ENCODE measurements around the gene ISG20L2.
"Not testable (repeated sequence)": the region's sequence is repeated elsewhere in the genome, so short reads cannot be mapped to it uniquely, and the experiment has no call there.

Gene ISG20L2

GRCh38 chr1:156766298-156767100 is 37.9 kb upstream of the ISG20L2 start:
- H3K4me1 ChIP-seq (ENCODE audit: control insufficient read depth, insufficient read depth, low read length), result peaks cover 21% of the 10 kb centered on the region

GRCh38 chr1:156765666-156766065 is 37.1 kb upstream of the ISG20L2 start:
- H3K36me3 ChIP-seq (ENCODE audit: control insufficient read depth, insufficient read depth, low read length), result peaks cover 8% of the 10 kb centered on the region
- no peak overlapping the region for H3K9ac ChIP-seq (ENCODE audit: low read depth, low read length)
- peaks cover 21% of the 10 kb centered on the region for H3K4me1 ChIP-seq (ENCODE audit: control insufficient read depth, insufficient read depth, low read length)
- H3K4me3 ChIP-seq (ENCODE audit: low read depth, low read length), result no peak overlapping the region
- no peaks in the 10 kb centered on the region for H3K27me3 ChIP-seq (ENCODE audit: control insufficient read depth, insufficient read depth, low read length)
- H3K27ac ChIP-seq (ENCODE audit: low read depth, low read length), result no peak overlapping the region
- no peaks in the 10 kb centered on the region for H3K9me3 ChIP-seq (ENCODE audit: control insufficient read depth, insufficient read depth, low read length)

More at GRCh38 chr1:156766298-156767100, 37.9 kb upstream of the ISG20L2 start:
- H3K27me3 ChIP-seq (ENCODE audit: control insufficient read depth, insufficient read depth, low read length), result no peaks in the 10 kb centered on the region
- peaks cover 17% of the 10 kb centered on the region for H3K36me3 ChIP-seq (ENCODE audit: control insufficient read depth, insufficient read depth, low read length)
- H3K9me3 ChIP-seq (ENCODE audit: control insufficient read depth, insufficient read depth, low read length), result no peaks in the 10 kb centered on the region
- H3K4me3 ChIP-seq (ENCODE audit: low read depth, low read length), result peak overlapping the region; percentile 74
- peak overlapping the region; percentile 63 for H3K27ac ChIP-seq (ENCODE audit: low read depth, low read length)
- peak overlapping the region; percentile 60 for H3K9ac ChIP-seq (ENCODE audit: low read depth, low read length)

- not testable (repeated sequence) for H3K27ac ChIP-seq (ENCODE audit: low read depth, low read length); H3K36me3 ChIP-seq (ENCODE audit: control insufficient read depth, insufficient read depth, low read length); H3K9me3 ChIP-seq (ENCODE audit: control insufficient read depth, insufficient read depth, low read length); H3K9ac ChIP-seq (ENCODE audit: low read depth, low read length); H3K27me3 ChIP-seq (ENCODE audit: control insufficient read depth, insufficient read depth, low read length); H3K4me3 ChIP-seq (ENCODE audit: low read depth, low read length)
- H3K4me1 ChIP-seq (ENCODE audit: control insufficient read depth, insufficient read depth, low read length), result peaks cover 21% of the 10 kb centered on the region
Observed at GRCh38 chr1:156765136-156765535, 36.6 kb upstream of the ISG20L2 start.

GRCh38 chr1:156760796-156761104 is 32.2 kb upstream of the ISG20L2 start:
- no peaks in the 10 kb centered on the region for H3K9me3 ChIP-seq (ENCODE audit: control insufficient read depth, insufficient read depth, low read length)
- H3K27ac ChIP-seq (ENCODE audit: low read depth, low read length), result no peak overlapping the region
- H3K9ac ChIP-seq (ENCODE audit: low read depth, low read length), result no peak overlapping the region
- no peaks in the 10 kb centered on the region for H3K36me3 ChIP-seq (ENCODE audit: control insufficient read depth, insufficient read depth, low read length)
- no peak overlapping the region for H3K4me3 ChIP-seq (ENCODE audit: low read depth, low read length)
- no peaks in the 10 kb centered on the region for H3K27me3 ChIP-seq (ENCODE audit: control insufficient read depth, insufficient read depth, low read length)
- peaks cover 2% of the 10 kb centered on the region; the same call in 1 of the 2 replicates for H3K4me1 ChIP-seq (ENCODE audit: control insufficient read depth, insufficient read depth, low read length)

DNA sequence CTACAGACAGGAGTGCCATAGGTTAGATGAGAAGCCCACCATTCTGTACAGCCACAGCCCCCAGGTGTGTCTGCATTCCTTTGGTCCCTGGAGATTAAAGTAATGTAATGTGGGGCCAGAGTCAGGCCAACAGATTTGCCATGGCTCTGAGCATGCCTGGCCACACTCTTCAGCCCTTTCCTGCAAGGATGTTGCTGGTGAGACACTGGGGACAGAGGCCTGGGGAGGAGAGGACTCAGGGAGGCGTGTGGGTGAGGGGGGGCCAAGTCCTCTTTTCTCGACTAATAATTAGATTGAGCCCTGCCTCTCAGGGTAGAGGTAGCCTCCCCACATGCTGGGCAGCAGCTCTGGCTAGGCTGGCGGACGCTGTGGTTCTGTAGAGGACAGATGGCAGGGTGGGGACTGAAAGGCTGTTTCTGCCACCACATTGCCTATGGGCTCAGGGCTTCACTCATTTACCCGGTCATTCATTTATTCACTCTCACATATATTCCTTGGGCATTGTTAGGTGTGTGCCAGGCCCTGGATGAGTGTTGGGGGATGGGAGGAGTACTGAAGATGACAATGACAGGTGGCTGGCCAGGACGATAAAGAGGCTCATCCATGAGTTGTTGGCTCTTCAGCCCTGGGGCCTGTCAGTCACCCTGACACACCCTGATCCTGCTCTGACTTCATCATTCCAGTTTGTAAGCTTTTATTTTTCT is 31.7 kb upstream of the ISG20L2 start:
- Histone ChIP-seq H3K4me1 (ENCODE audit: control insufficient read depth, insufficient read depth, low read length) (no peaks in the 10 kb centered on the region; the same call in 1 of the 2 replicates), H3K4me3 (ENCODE audit: low read depth, low read length) (no peak overlapping the region), H3K9ac (ENCODE audit: low read depth, low read length) (no peak overlapping the region), H3K27me3 (ENCODE audit: control insufficient read depth, insufficient read depth, low read length) (no peaks in the 10 kb centered on the region), H3K27ac (ENCODE audit: low read depth, low read length) (no peak overlapping the region), H3K36me3 (ENCODE audit: control insufficient read depth, insufficient read depth, low read length) (no peaks in the 10 kb centered on the region), H3K9me3 (ENCODE audit: control insufficient read depth, insufficient read depth, low read length) (no peaks in the 10 kb centered on the region)

- H3K4me3 ChIP-seq (ENCODE audit: low read depth, low read length); H3K4me1 ChIP-seq (ENCODE audit: control insufficient read depth, insufficient read depth, low read length); H3K27me3 ChIP-seq (ENCODE audit: control insufficient read depth, insufficient read depth, low read length); H3K27ac ChIP-seq (ENCODE audit: low read depth, low read length); H3K36me3 ChIP-seq (ENCODE audit: control insufficient read depth, insufficient read depth, low read length); H3K9me3 ChIP-seq (ENCODE audit: control insufficient read depth, insufficient read depth, low read length); H3K9ac ChIP-seq (ENCODE audit: low read depth, low read length): not testable (repeated sequence)
Observed at GRCh38 chr1:156757572-156758253, 29.1 kb upstream of the ISG20L2 start.

- Histone ChIP-seq H3K4me1 (ENCODE audit: control insufficient read depth, insufficient read depth, low read length) (peaks cover 9% of the 10 kb centered on the region), H3K9ac (ENCODE audit: low read depth, low read length) (no peak overlapping the region), H3K4me3 (ENCODE audit: low read depth, low read length) (no peak overlapping the region), H3K36me3 (ENCODE audit: control insufficient read depth, insufficient read depth, low read length) (no peaks in the 10 kb centered on the region), H3K9me3 (ENCODE audit: control insufficient read depth, insufficient read depth, low read length) (no peaks in the 10 kb centered on the region), H3K27ac (ENCODE audit: low read depth, low read length) (no peak overlapping the region), H3K27me3 (ENCODE audit: control insufficient read depth, insufficient read depth, low read length) (no peaks in the 10 kb centered on the region)
Observed at GRCh38 chr1:156756355-156756754, 27.8 kb upstream of the ISG20L2 start.

- H3K36me3 ChIP-seq (ENCODE audit: control insufficient read depth, insufficient read depth, low read length), result no peaks in the 10 kb centered on the region
- H3K4me1 ChIP-seq (ENCODE audit: control insufficient read depth, insufficient read depth, low read length), result peaks cover 9% of the 10 kb centered on the region
- no peak overlapping the region for H3K9ac ChIP-seq (ENCODE audit: low read depth, low read length)
- H3K9me3 ChIP-seq (ENCODE audit: control insufficient read depth, insufficient read depth, low read length), result no peaks in the 10 kb centered on the region
- no peak overlapping the region for H3K27ac ChIP-seq (ENCODE audit: low read depth, low read length)
- no peak overlapping the region for H3K4me3 ChIP-seq (ENCODE audit: low read depth, low read length)
- H3K27me3 ChIP-seq (ENCODE audit: control insufficient read depth, insufficient read depth, low read length), result no peaks in the 10 kb centered on the region
Observed at GRCh38 chr1:156755527-156755950, 27.0 kb upstream of the ISG20L2 start.

- peaks cover 4% of the 10 kb centered on the region; the same call in 1 of the 2 replicates for H3K36me3 ChIP-seq (ENCODE audit: control insufficient read depth, insufficient read depth, low read length)
- no peaks in the 10 kb centered on the region for H3K9me3 ChIP-seq (ENCODE audit: control insufficient read depth, insufficient read depth, low read length)
- peaks cover 19% of the 10 kb centered on the region for H3K4me1 ChIP-seq (ENCODE audit: control insufficient read depth, insufficient read depth, low read length)
- H3K9ac ChIP-seq (ENCODE audit: low read depth, low read length), result no peak overlapping the region
- no peak overlapping the region for H3K4me3 ChIP-seq (ENCODE audit: low read depth, low read length)
- H3K27ac ChIP-seq (ENCODE audit: low read depth, low read length), result no peak overlapping the region
- H3K27me3 ChIP-seq (ENCODE audit: control insufficient read depth, insufficient read depth, low read length), result no peaks in the 10 kb centered on the region
Observed at GRCh38 chr1:156754219-156754618, 25.7 kb upstream of the ISG20L2 start.

- Histone ChIP-seq H3K4me3 (ENCODE audit: low read depth, low read length) (peak overlapping the region; percentile 96), H3K9me3 (ENCODE audit: control insufficient read depth, insufficient read depth, low read length) (no peaks in the 10 kb centered on the region), H3K27me3 (ENCODE audit: control insufficient read depth, insufficient read depth, low read length) (no peaks in the 10 kb centered on the region), H3K4me1 (ENCODE audit: control insufficient read depth, insufficient read depth, low read length) (peaks cover 32% of the 10 kb centered on the region), H3K36me3 (ENCODE audit: control insufficient read depth, insufficient read depth, low read length) (peaks cover 4% of the 10 kb centered on the region; the same call in 1 of the 2 replicates), H3K9ac (ENCODE audit: low read depth, low read length) (no peak overlapping the region), H3K27ac (ENCODE audit: low read depth, low read length) (no peak overlapping the region)
Observed at GRCh38 chr1:156752843-156753482, 24.4 kb upstream of the ISG20L2 start.

Measured in HUES48 (cell line).